H1 (cell line): ENCODE results near the gene ARHGAP10. TPM values are rescaled to one million over a fixed set of nuclear protein-coding genes. Genes with fewer than 3 reads are reported as not detected.

ENCODE experiments used
- CTCF ChIA-PET: fragments of 300-600 bp; sonication (Branson Sonifier 250); formaldehyde crosslinking; loops from one replicate; lab custom pipeline; 2021; ENCODE audit not compliant: partially characterized antibody; lab: Charles Lee
- POLR2A ChIA-PET: fragments of 300-600 bp; sonication (Branson Sonifier 250); formaldehyde crosslinking; loops from one replicate; lab custom pipeline; 2021; ENCODE audit warnings: inconsistent platforms; ENCODE audit not compliant: partially characterized antibody; lab: Charles Lee
- DNase-seq, 2 experiments: peaks; one replicate each; pipeline versions ENCODE4 v3.0.0 to v3.0.0-alpha.2; 2010 to 2022; ENCODE audit warnings: low spot score in 2 of 2, low read depth in 1 of 2, mixed read lengths in 1 of 2
- FAIRE-seq: peaks from 2 replicates; lab custom pipeline; 2011; peaks lifted over from hg19 to GRCh38; lab: Jason Lieb, UNC
- H2AFZ ChIP-seq: 2 replicates; pipeline ENCODE4 v1.8.1; 2012; ENCODE audit warnings: low read length, inconsistent platforms
- H2AK5ac ChIP-seq: 2 replicates; pipeline ENCODE4 v1.6.1; 2013; ENCODE audit warnings: low read depth, low read length
- H2BK120ac ChIP-seq: replicated peaks from 2 replicates; pipeline ENCODE3; 2013; ENCODE audit warnings: low read depth, low read length, inconsistent platforms
- H2BK12ac ChIP-seq: 2 replicates; pipeline ENCODE4 v1.6.1; 2013; ENCODE audit warnings: low read depth, low read length
- H2BK15ac ChIP-seq: 2 replicates; pipeline ENCODE4 v1.6.1; 2013; ENCODE audit warnings: low read length
- H2BK20ac ChIP-seq: 2 replicates; pipeline ENCODE4 v1.6.1; 2013; ENCODE audit warnings: low read length
- H2BK5ac ChIP-seq: 2 replicates; pipeline ENCODE4 v1.6.1; 2013; ENCODE audit warnings: low read depth, low read length
- H3K14ac ChIP-seq: 2 replicates; pipeline ENCODE4 v1.6.1; 2013; ENCODE audit warnings: inconsistent platforms; ENCODE audit not compliant: insufficient read length
- H3K18ac ChIP-seq: 2 replicates; pipeline ENCODE4 v1.6.1; 2013; ENCODE audit warnings: low read length; ENCODE audit errors: extremely low read depth
- H3K23ac ChIP-seq: 2 replicates; pipeline ENCODE4 v1.6.1; 2013; ENCODE audit warnings: inconsistent platforms; ENCODE audit not compliant: insufficient read length
- H3K23me2 ChIP-seq: 2 replicates; pipeline ENCODE4 v1.6.1; 2013; ENCODE audit warnings: low read depth, low read length
- H3K27ac ChIP-seq: 2 replicates; pipeline ENCODE4 v1.6.1; 2011; ENCODE audit warnings: low read depth, low read length, inconsistent platforms
- H3K27me3 ChIP-seq, 4 experiments: replicated peaks in 1 of 4; 1 replicate in 1 of 4; 2 replicates in 3 of 4; pipeline versions ENCODE4 v1.6.1 to v1.8.1; 2011 to 2013; ENCODE audit warnings: low read length in 3 of 4, mild to moderate bottlenecking in 3 of 4, inconsistent platforms in 2 of 4, mixed read lengths in 2 of 4, moderate library complexity in 1 of 4; ENCODE audit not compliant: control insufficient read depth in 3 of 4, insufficient read depth in 3 of 4; ENCODE audit errors: extremely low read depth in 1 of 4
- H3K36me3 ChIP-seq, 4 experiments: 2 replicates each; pipeline versions ENCODE4 v1.6.1 to v1.8.1; 2011 to 2013; ENCODE audit warnings: mild to moderate bottlenecking in 4 of 4, low read length in 3 of 4, moderate library complexity in 2 of 4, control low read depth in 1 of 4, inconsistent platforms in 1 of 4; ENCODE audit not compliant: insufficient read depth in 4 of 4, control insufficient read depth in 2 of 4
- H3K4ac ChIP-seq: replicated peaks from 2 replicates; pipeline ENCODE3; 2013; ENCODE audit warnings: low read length, low read depth, mixed read lengths, inconsistent platforms; ENCODE audit not compliant: insufficient read length
- H3K4me1 ChIP-seq, 4 experiments: replicated peaks in 1 of 4; 1 replicate in 1 of 4; 2 replicates in 3 of 4; pipeline versions ENCODE4 v1.6.1 to v1.8.1; 2011 to 2013; ENCODE audit warnings: low read length in 3 of 4, inconsistent platforms in 2 of 4, mixed read lengths in 1 of 4; ENCODE audit not compliant: insufficient read depth in 4 of 4, control insufficient read depth in 3 of 4
- H3K4me2 ChIP-seq, 2 experiments: 2 replicates each; pipeline versions ENCODE4 v1.6.1 to v1.8.1; 2011 to 2013; ENCODE audit warnings: low read depth in 2 of 2, low read length in 2 of 2, control low read depth in 1 of 2, inconsistent platforms in 1 of 2, mild to moderate bottlenecking in 1 of 2; ENCODE audit not compliant: insufficient read depth in 1 of 2
- H3K4me3 ChIP-seq, 4 experiments: fragments of 200-600, 300-600 bp in 1 of 4; sonication (generic), shearing (Covaris generic), sonication (Bioruptor Twin) in 1 of 4; 2 replicates each; pipeline versions ENCODE4 v1.5.1 to v1.8.1; 2011 to 2016; ENCODE audit warnings: low read length in 4 of 4, low read depth in 3 of 4, control low read depth in 2 of 4, inconsistent platforms in 2 of 4, mild to moderate bottlenecking in 2 of 4, mixed read lengths in 1 of 4, moderate library complexity in 1 of 4; ENCODE audit not compliant: insufficient read depth in 2 of 4; ENCODE audit errors: extremely low read depth in 1 of 4
- H3K56ac ChIP-seq: replicated peaks from 2 replicates; pipeline ENCODE3; 2013; ENCODE audit warnings: low read depth, mild to moderate bottlenecking, mixed read lengths, low read length, inconsistent platforms; ENCODE audit not compliant: insufficient read length
- H3K79me1 ChIP-seq: 2 replicates; pipeline ENCODE4 v1.6.1; 2013; ENCODE audit warnings: low read depth, low read length, control low read depth
- H3K79me2 ChIP-seq, 2 experiments: 2 replicates each; pipeline versions ENCODE4 v1.6.1 to v1.8.1; 2012 to 2013; ENCODE audit warnings: low read length in 2 of 2, mild to moderate bottlenecking in 2 of 2, inconsistent platforms in 1 of 2; ENCODE audit not compliant: insufficient read depth in 2 of 2, control insufficient read depth in 1 of 2
- H3K9ac ChIP-seq, 4 experiments: replicated peaks in 1 of 4; 1 replicate in 1 of 4; 2 replicates in 3 of 4; pipeline versions ENCODE4 v1.6.1 to v1.8.1; 2011 to 2013; ENCODE audit warnings: low read depth in 3 of 4, low read length in 3 of 4, control low read depth in 2 of 4, mild to moderate bottlenecking in 2 of 4, moderate library complexity in 2 of 4, inconsistent platforms in 1 of 4; ENCODE audit errors: extremely low read depth in 1 of 4
- H3K9me3 ChIP-seq, 2 experiments: 2 replicates each; pipeline versions ENCODE4 v1.6.1 to v1.8.1; 2012 to 2013; ENCODE audit warnings: mild to moderate bottlenecking in 2 of 2, moderate library complexity in 2 of 2, control low read depth in 1 of 2, inconsistent platforms in 1 of 2, low read depth in 1 of 2, low read length in 1 of 2, mixed read lengths in 1 of 2; ENCODE audit not compliant: insufficient read depth in 2 of 2
- H4K20me1 ChIP-seq, 2 experiments: replicated peaks in 1 of 2; 2 replicates each; pipeline versions ENCODE3 to v1.8.1; 2011 to 2013; ENCODE audit warnings: inconsistent platforms in 2 of 2, low read length in 2 of 2, mild to moderate bottlenecking in 1 of 2; ENCODE audit not compliant: insufficient read depth in 2 of 2, control insufficient read depth in 1 of 2
- H4K5ac ChIP-seq: 2 replicates; pipeline ENCODE4 v1.6.1; 2013; ENCODE audit warnings: low read length, low read depth, mixed read lengths, inconsistent platforms; ENCODE audit not compliant: insufficient read length
- H4K8ac ChIP-seq: 2 replicates; pipeline ENCODE4 v1.8.0; 2013; ENCODE audit warnings: mild to moderate bottlenecking, moderate library complexity, low read length, inconsistent platforms; ENCODE audit not compliant: insufficient read depth; ENCODE audit errors: extremely low read depth
- H4K91ac ChIP-seq: replicated peaks from 2 replicates; pipeline ENCODE3; 2013; ENCODE audit warnings: low read length, mixed read lengths, inconsistent platforms; ENCODE audit not compliant: insufficient read length
- BCL11A ChIP-seq, 2 experiments: IDR thresholded peaks; one replicate each; pipeline ENCODE4 v1.6.1; 2011; ENCODE audit warnings: low read depth in 2 of 2, low read length in 2 of 2, mild to moderate bottlenecking in 2 of 2
- GABPA ChIP-seq: IDR thresholded peaks from 2 replicates; pipeline ENCODE4 v1.6.1; 2011; ENCODE audit warnings: mild to moderate bottlenecking, low read length, moderate library complexity, borderline replicate concordance; ENCODE audit not compliant: insufficient read depth
- GTF2F1 ChIP-seq: IDR thresholded peaks from 2 replicates; pipeline ENCODE4 v1.6.1; 2012; ENCODE audit warnings: low read depth, low read length, improper control_type of control experiment, borderline replicate concordance
- KDM1A ChIP-seq: fragments of 200-600, 300-600 bp; sonication (generic); IDR thresholded peaks from 2 replicates; pipeline ENCODE4 v1.7.1; 2016; ENCODE audit warnings: mild to moderate bottlenecking, low read length, borderline replicate concordance
- KDM4A ChIP-seq: IDR thresholded peaks from one replicate; pipeline ENCODE4 v1.7.1; 2012; ENCODE audit warnings: low read depth, mild to moderate bottlenecking, moderate library complexity, low read length, inconsistent platforms; ENCODE audit not compliant: severe bottlenecking
- MAFK ChIP-seq: IDR thresholded peaks from 2 replicates; pipeline ENCODE4 v1.6.1; 2012; ENCODE audit warnings: low read depth, mild to moderate bottlenecking, improper control_type of control experiment, low read length
- POLR2AphosphoS5 ChIP-seq: IDR thresholded peaks from 2 replicates; pipeline ENCODE4 v1.6.1; 2011; ENCODE audit warnings: low read depth, low read length
- RAD21 ChIP-seq, 2 experiments: IDR thresholded peaks in 1 of 2; conservative IDR thresholded peaks in 1 of 2; 2 replicates each; pipeline ENCODE4 v1.6.1; 2011; ENCODE audit warnings: low read depth in 2 of 2, low read length in 2 of 2, improper control_type of control experiment in 1 of 2, inconsistent platforms in 1 of 2, mild to moderate bottlenecking in 1 of 2, moderate library complexity in 1 of 2
- SIN3A ChIP-seq, 2 experiments: IDR thresholded peaks in 1 of 2; conservative IDR thresholded peaks in 1 of 2; 2 replicates each; pipeline ENCODE4 v1.6.1; 2011 to 2012; ENCODE audit warnings: low read length in 2 of 2, improper control_type of control experiment in 1 of 2, low read depth in 1 of 2, mild to moderate bottlenecking in 1 of 2
- TBP ChIP-seq: IDR thresholded peaks from 2 replicates; pipeline ENCODE4 v1.6.1; 2011; ENCODE audit warnings: low read depth, low read length, improper control_type of control experiment
- WGBS, 2 experiments: shearing (Covaris generic) in 1 of 2; methylation state at CpG; one replicate each; pipeline versions ENCODE4 v1.1.6 to v1.1.7; 2013 to 2015; ENCODE audit warnings: low lambda C conversion rate in 2 of 2, mixed read lengths in 2 of 2, inconsistent platforms in 1 of 2, low coverage in 1 of 2, missing lambda C conversion rate in 1 of 2; ENCODE audit not compliant: insufficient replicate concordance in 2 of 2, insufficient coverage in 1 of 2, insufficient read length in 1 of 2; ENCODE audit errors: extremely low coverage in 1 of 2, missing lambda C conversion rate in 1 of 2; 5-methylcytosine and 5-hydroxymethylcytosine counted together
- polyA plus RNA-seq, 7 experiments: library from polyadenylated mRNA; depleted of rRNA in 3 of 7; stranded (reverse) in 5 of 7; unstranded in 2 of 7; fragments of >200 nt in 5 of 7; fragments of 200-250 nt in 2 of 7; gene quantifications; 1 replicate in 5 of 7; 2 replicates in 1 of 7; 4 replicates in 1 of 7; pipeline versions ENCODE4 v1.2.1 to v1.2.3, GENCODE V29; 2011 to 2013; ENCODE audit warnings: missing spikeins in 2 of 7, mixed read lengths in 2 of 7
- total RNA-seq: library from RNA; stranded (reverse); fragmentation: NEBNext Ultra II Directional; extraction: Animal tissue kit (Norgen Biotek cat#: 25700); gene quantifications from 2 replicates; pipeline ENCODE4 v1.2.1, GENCODE V29; 2021

Gene ARHGAP10
- total and polyA plus RNA-seq, 2 of the 8 experiments (the other 6 are each of a cell fraction or from before 2014, with no cell fraction given), result 3.7 to 6.1 TPM

GRCh38 chr4:147863111-147863747 is 131.3 kb downstream of the ARHGAP10 start:
- Histone ChIP-seq H3K79me2 (no peaks in the 10 kb centered on the region), H3K4me2 (no peak overlapping the region), H3K4me3 (no peak overlapping the region), H3K9me3 (no peaks in the 10 kb centered on the region), H3K18ac (no peak overlapping the region), H3K14ac (no peak overlapping the region), H4K8ac (no peak overlapping the region), H2BK20ac (no peak overlapping the region), H3K9ac (no peak overlapping the region), H2BK12ac (no peak overlapping the region), H2BK5ac (no peak overlapping the region), H3K36me3 (no peaks in the 10 kb centered on the region), H3K23me2 (no peaks in the 10 kb centered on the region), H3K56ac (no peak overlapping the region), H2BK15ac (no peak overlapping the region), H2AK5ac (no peak overlapping the region), H3K4me1 (peaks cover 2 to 19% (median 10%) of the 10 kb centered on the region in 4 experiments; a peak in 6 of 7 replicates), H3K27ac (no peak overlapping the region), H3K79me1 (no peaks in the 10 kb centered on the region), H2BK120ac (no peak overlapping the region), H3K4ac (no peak overlapping the region), H4K20me1 (peaks cover 0 to 1% of the 10 kb centered on the region in 2 experiments), H4K91ac (no peak overlapping the region), H3K23ac (no peak overlapping the region), H3K27me3 (no peaks in the 10 kb centered on the region), H2AFZ (no peak overlapping the region), H4K5ac (no peak overlapping the region)
- DNase-seq (no peak), FAIRE-seq (no peak)
- ChIA-PET POLR2A (no interaction called here), CTCF (interaction anchor here (1.0 to 5.3 kb wide), 8 partner anchors 15 to 274 kb away, joined by 3 to 93 read pairs (median 4); no protein-coding TSS in a partner anchor)
- TF ChIP-seq GABPA, result no peak
- TF ChIP-seq KDM1A, result no peak
- TF ChIP-seq SIN3A (conservative IDR thresholded peaks at IDR 0.05 in 1 of 2, IDR thresholded peaks at IDR 0.05 in 1 of 2; ENCODE audit: low read depth in 1 of 2, low read length in 2 of 2), result no peak
- TF ChIP-seq TBP, result no peak
- no peak for TF ChIP-seq RAD21 (IDR thresholded peaks at IDR 0.05 in 1 of 2, conservative IDR thresholded peaks at IDR 0.05 in 1 of 2; ENCODE audit: low read depth in 2 of 2, low read length in 2 of 2)
- TF ChIP-seq KDM4A, result no peak
- TF ChIP-seq GTF2F1, result no peak
- TF ChIP-seq MAFK, result no peak
- TF ChIP-seq BCL11A (IDR thresholded peaks at IDR 0.05; ENCODE audit: low read depth in 2 of 2, low read length in 2 of 2), result no peak
- no peak for TF ChIP-seq POLR2AphosphoS5
- WGBS, 2 experiments, result 89% methylated on average over 3 of the region's 3 CpGs; no CpG with 5 or more reads in 1 of the 2 experiments
